Naive thymus-derived CD4-positive, alpha-beta T cell (primary cell): Measurements from ENCODE around the gene BIRC2. TPM values are rescaled to one million over a fixed set of nuclear protein-coding genes. Genes with fewer than 3 reads are reported as not detected.
"Not testable (repeated sequence)": the region's sequence is repeated elsewhere in the genome, so short reads cannot be mapped to it uniquely, and the experiment has no call there.

Source experiments
- ATAC-seq: fragments of 150-1000 bp; cut with Tn5 transposase; 2 replicates; pipeline ENCODE4 v1.10.0; 2021; ENCODE audit warnings: mild to moderate bottlenecking, moderate library complexity
- CTCF ChIA-PET: fragments of 350-600 bp; sonication (Branson Sonifier 250); formaldehyde crosslinking; loops from one replicate; lab custom pipeline; 2021; ENCODE audit warnings: antibody characterized with exemption; lab: Charles Lee
- POLR2A ChIA-PET: fragments of 350-600 bp; sonication (Branson Sonifier 250); formaldehyde crosslinking; loops from one replicate; lab custom pipeline; 2021; ENCODE audit warnings: antibody characterized with exemption, inconsistent platforms; lab: Charles Lee
- DNase-seq, 9 donors: peaks; one replicate each; pipeline versions ENCODE4 v3.0.0 to v3.0.0-alpha.2; 2020 to 2022; ENCODE audit warnings: mixed read lengths in 1 of 9
- H3K27ac ChIP-seq: one replicate; pipeline ENCODE4 v1.7.0; 2013; ENCODE audit warnings: mild to moderate bottlenecking, low read depth, low read length, moderate library complexity
- H3K27me3 ChIP-seq, 2 donors: one replicate each; pipeline ENCODE4 v1.7.0; 2013; ENCODE audit warnings: low read length in 2 of 2, mild to moderate bottlenecking in 2 of 2, moderate library complexity in 2 of 2; ENCODE audit not compliant: control insufficient read depth in 2 of 2, insufficient read depth in 2 of 2
- H3K36me3 ChIP-seq, 3 experiments: 1 replicate in 2 of 3; 2 replicates in 1 of 3; pipeline ENCODE4 v1.7.0; 2013; ENCODE audit warnings: low read length in 3 of 3, mild to moderate bottlenecking in 3 of 3, moderate library complexity in 1 of 3; ENCODE audit not compliant: insufficient read depth in 3 of 3, control insufficient read depth in 2 of 3
- H3K4me1 ChIP-seq, 2 donors: one replicate each; pipeline ENCODE4 v1.7.0; 2013; ENCODE audit warnings: low read length in 2 of 2, mild to moderate bottlenecking in 2 of 2, moderate library complexity in 1 of 2; ENCODE audit not compliant: control insufficient read depth in 2 of 2, insufficient read depth in 2 of 2
- H3K4me3 ChIP-seq: 2 replicates; pipeline ENCODE4 v1.7.0; 2013; ENCODE audit warnings: mild to moderate bottlenecking, low read length
- H3K9me3 ChIP-seq, 3 experiments: 1 replicate in 2 of 3; 2 replicates in 1 of 3; pipeline ENCODE4 v1.7.0; 2013; ENCODE audit warnings: low read length in 3 of 3; ENCODE audit not compliant: control insufficient read depth in 2 of 3
- H3K27ac Mint-ChIP-seq, 9 donors: one replicate each; pipeline ENCODE4 v1.8.0; 2020 to 2022; ENCODE audit warnings: mixed read lengths in 9 of 9, mild to moderate bottlenecking in 8 of 9, moderate library complexity in 5 of 9, inconsistent platforms in 2 of 9
- H3K27me3 Mint-ChIP-seq, 5 donors: one replicate each; pipeline ENCODE4 v1.8.0; 2021 to 2022; ENCODE audit warnings: mixed read lengths in 5 of 5, mild to moderate bottlenecking in 1 of 5
- H3K36me3 Mint-ChIP-seq, 5 donors: one replicate each; pipeline ENCODE4 v1.8.0; 2020 to 2022; ENCODE audit warnings: mixed read lengths in 5 of 5, mild to moderate bottlenecking in 3 of 5, inconsistent platforms in 1 of 5
- H3K4me1 Mint-ChIP-seq, 7 donors: one replicate each; pipeline ENCODE4 v1.8.0; 2020 to 2022; ENCODE audit warnings: mixed read lengths in 7 of 7, mild to moderate bottlenecking in 3 of 7, inconsistent platforms in 1 of 7
- H3K4me3 Mint-ChIP-seq, 10 donors: one replicate each; pipeline ENCODE4 v1.8.0; 2020 to 2022; ENCODE audit warnings: mild to moderate bottlenecking in 10 of 10, mixed read lengths in 10 of 10, moderate library complexity in 6 of 10, inconsistent platforms in 2 of 10
- H3K9me3 Mint-ChIP-seq, 11 donors: one replicate each; pipeline ENCODE4 v1.8.0; 2020 to 2022; ENCODE audit warnings: mixed read lengths in 11 of 11, mild to moderate bottlenecking in 4 of 11, inconsistent platforms in 1 of 11, moderate library complexity in 1 of 11
- intact Hi-C, 2 donors: fragments of 100-400 bp; cut with micrococcal nuclease; formaldehyde crosslinking; loops; one replicate each; pipeline ENCODE4 v1.15.1; 2023
- polyA plus RNA-seq, 2 donors: library from polyadenylated mRNA; unstranded; fragments of 300-500 nt; fragmentation: Illumina TruSeq; gene quantifications; one replicate each; pipeline ENCODE4 v1.2.3, GENCODE V29; 2021
- total RNA-seq, 6 experiments: library from RNA in 5 of 6; stranded (reverse) in 5 of 6; gene quantifications; 1 replicate in 5 of 6; 2 replicates in 1 of 6; pipeline ENCODE4 v1.2.3 and lab custom pipeline; 2021 to 2026

BIRC2 gene
- total and polyA plus RNA-seq, 7 experiments from 2014 or later: 35.2 to 103 (median 61.5) TPM

- Histone ChIP-seq H3K4me3 (no peak overlapping the region), H3K27me3 (no peaks in the 10 kb centered on the region), H3K4me1 (peaks cover 0 to 3% of the 10 kb centered on the region in 2 donors), H3K36me3 (peaks cover 4 to 37% (median 13%) of the 10 kb centered on the region in 3 experiments), H3K9me3 (no peaks in the 10 kb centered on the region), H3K27ac (peak overlapping the region; percentile 39)
- Mint-ChIP-seq H3K9me3 (peaks cover 0 to 2% (median 0%) of the 10 kb centered on the region in 11 donors), H3K4me1 (peaks cover 5 to 24% (median 12%) of the 10 kb centered on the region in 7 donors), H3K27me3 (no peaks in the 10 kb centered on the region), H3K4me3 (no peak overlapping the region), H3K36me3 (peaks cover 0 to 16% (median 0%) of the 10 kb centered on the region in 5 donors), H3K27ac (peak overlapping the region; percentile 26 to 60 (median 44))
- ChIA-PET CTCF (interaction anchor here (1.6 to 2.4 kb wide), 5 partner anchors 12 to 328 kb away, joined by 5 to 12 read pairs (median 6); no protein-coding TSS in a partner anchor), POLR2A (no interaction called here)
- intact Hi-C loops: no loop called here
- DNase-seq (no peak), ATAC-seq (no peak)
Measured at GRCh38 chr11:102338479-102339010, 8.5 kb upstream of the BIRC2 start.

- intact Hi-C loops: loop anchor here (1.0 kb wide), 8 partner anchors 24 to 325 kb away; partner anchors contain the start of gene BIRC3 (in 1 of the 2)
- CTCF ChIA-PET: interaction anchor here (0.6 to 3.7 kb wide), 23 partner anchors 9 to 600 kb away, joined by 3 to 52 read pairs (median 7); no protein-coding TSS in a partner anchor
- H3K4me3 Mint-ChIP-seq, H3K27me3 ChIP-seq, H3K27me3 Mint-ChIP-seq, DNase-seq, ATAC-seq, H3K4me3 ChIP-seq, H3K27ac ChIP-seq, H3K9me3 ChIP-seq, H3K9me3 Mint-ChIP-seq: not testable (repeated sequence)
- peaks cover 0 to 15% (median 0%) of the 10 kb centered on the region in 5 donors for H3K36me3 Mint-ChIP-seq
- H3K4me1 Mint-ChIP-seq: peaks cover 10 to 31% (median 20%) of the 10 kb centered on the region in 7 donors
- Histone ChIP-seq H3K4me1 (peaks cover 5 to 10% of the 10 kb centered on the region in 2 donors), H3K36me3 (peaks cover 4 to 29% (median 11%) of the 10 kb centered on the region in 3 experiments)
- H3K27ac Mint-ChIP-seq: peak overlapping the region in 4 of 9 donors; percentile 26 to 79 (median 64)
- POLR2A ChIA-PET: interaction anchor here (0.6 to 1.7 kb wide), 9 partner anchors 20 to 325 kb away, joined by 3 to 11 read pairs (median 4); no protein-coding TSS in a partner anchor
Measured at GRCh38 chr11:102341311-102341710, 5.7 kb upstream of the BIRC2 start.

GRCh38 chr11:102341844-102342318 lies 5.1 kb upstream of the BIRC2 start:
- H3K9me3 Mint-ChIP-seq: peaks cover 0 to 2% (median 0%) of the 10 kb centered on the region in 11 donors
- intact Hi-C loops: loop anchor here (1.0 kb wide), 8 partner anchors 25 to 324 kb away; partner anchors contain the start of gene BIRC3 (in 1 of the 2)
- ATAC-seq: peak; percentile 61
- H3K36me3 ChIP-seq: peaks cover 0 to 23% (median 9%) of the 10 kb centered on the region in 3 experiments
- H3K36me3 Mint-ChIP-seq: peaks cover 0 to 15% (median 0%) of the 10 kb centered on the region in 5 donors
- peaks cover 10 to 36% (median 22%) of the 10 kb centered on the region in 7 donors for H3K4me1 Mint-ChIP-seq
- H3K27ac ChIP-seq: no peak overlapping the region
- H3K27ac Mint-ChIP-seq: peak overlapping the region in 8 of 9 donors; percentile 17 to 84 (median 66)
- ChIA-PET POLR2A (interaction anchor here (0.7 to 1.7 kb wide), 10 partner anchors 19 to 325 kb away, joined by 3 to 11 read pairs (median 4); no protein-coding TSS in a partner anchor), CTCF (interaction anchor here (0.6 to 3.7 kb wide), 33 partner anchors 9 to 600 kb away, joined by 3 to 52 read pairs (median 5); no protein-coding TSS in a partner anchor)
- DNase-seq: peak; percentile 20 to 76 (median 70)
- H3K4me3 ChIP-seq: no peak overlapping the region
- no peaks in the 10 kb centered on the region for H3K27me3 ChIP-seq
- H3K27me3 Mint-ChIP-seq: no peaks in the 10 kb centered on the region
- H3K9me3 ChIP-seq: no peaks in the 10 kb centered on the region
- peak overlapping the region in 1 of 10 donors; percentile 2 for H3K4me3 Mint-ChIP-seq
- H3K4me1 ChIP-seq: peaks cover 5 to 11% of the 10 kb centered on the region in 2 donors

DNA sequence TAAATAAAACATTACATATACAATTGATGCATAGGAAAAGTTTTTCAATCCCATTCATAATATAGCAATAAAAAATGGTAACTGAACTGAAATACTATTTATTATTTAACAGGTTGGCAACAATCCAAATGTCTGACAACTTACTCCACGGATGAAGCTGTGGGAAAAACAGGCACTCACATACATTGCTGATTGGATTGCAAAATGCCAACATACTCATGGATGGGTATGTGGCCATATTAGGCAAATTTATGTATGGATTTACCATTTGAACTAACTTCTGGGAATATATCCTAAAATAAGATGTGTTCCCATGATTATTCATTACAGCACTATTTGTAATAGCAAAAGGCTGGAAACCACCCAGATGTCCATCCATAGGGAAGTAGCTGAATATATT lies 3.2 kb upstream of the BIRC2 start:
- H3K36me3 ChIP-seq: peaks cover 0 to 12% (median 0%) of the 10 kb centered on the region in 3 experiments
- DNase-seq: no peak
- H3K4me1 Mint-ChIP-seq: peaks cover 19 to 43% (median 31%) of the 10 kb centered on the region in 7 donors
- H3K27ac Mint-ChIP-seq: peak overlapping the region in 1 of 9 donors; percentile 100
- H3K36me3 Mint-ChIP-seq: peaks cover 0 to 9% (median 0%) of the 10 kb centered on the region in 5 donors
- H3K27ac ChIP-seq: no peak overlapping the region
- ATAC-seq: no peak
- ChIA-PET CTCF (interaction anchor here (0.5 to 3.7 kb wide), 9 partner anchors 15 to 269 kb away, joined by 3 to 52 read pairs (median 5); no protein-coding TSS in a partner anchor), POLR2A (interaction anchor here (0.7 to 2.1 kb wide), 6 partner anchors 16 to 108 kb away, joined by 3 to 9 read pairs (median 5); no protein-coding TSS in a partner anchor)
- no peak overlapping the region for H3K4me3 Mint-ChIP-seq
- H3K27me3 ChIP-seq: no peaks in the 10 kb centered on the region
- H3K4me3 ChIP-seq: no peak overlapping the region
- H3K9me3 ChIP-seq: no peaks in the 10 kb centered on the region
- no peaks in the 10 kb centered on the region for H3K27me3 Mint-ChIP-seq
- H3K4me1 ChIP-seq: peaks cover 10 to 15% of the 10 kb centered on the region in 2 donors
- intact Hi-C loops: no loop called here
- peaks cover 0 to 1% (median 0%) of the 10 kb centered on the region in 11 donors for H3K9me3 Mint-ChIP-seq

- Histone ChIP-seq H3K4me3 (peak overlapping the region; percentile 96), H3K36me3 (peaks cover 0 to 11% (median 0%) of the 10 kb centered on the region in 3 experiments), H3K9me3 (no peaks in the 10 kb centered on the region), H3K4me1 (peaks cover 17 to 18% of the 10 kb centered on the region in 2 donors), H3K27ac (peak overlapping the region; percentile 99), H3K27me3 (no peaks in the 10 kb centered on the region)
- intact Hi-C loops: loop anchor here (1.0 to 5.0 kb wide), 5 partner anchors 39 to 434 kb away; no protein-coding TSS in a partner anchor
- ATAC-seq: no peak
- peaks cover 0 to 16% (median 1%) of the 10 kb centered on the region in 5 donors for H3K36me3 Mint-ChIP-seq
- POLR2A ChIA-PET: interaction anchor here (1.0 to 2.1 kb wide), 5 partner anchors 17 to 106 kb away, joined by 3 to 9 read pairs (median 4); no protein-coding TSS in a partner anchor
- no peaks in the 10 kb centered on the region for H3K27me3 Mint-ChIP-seq
- H3K4me3 Mint-ChIP-seq: peak overlapping the region; percentile 81 to 98 (median 96)
- CTCF ChIA-PET: interaction anchor here (0.6 to 1.4 kb wide), 2 partner anchors 58 to 106 kb away, joined by 3 to 4 read pairs; no protein-coding TSS in a partner anchor
- peaks cover 29 to 48% (median 44%) of the 10 kb centered on the region in 7 donors for H3K4me1 Mint-ChIP-seq
- peak in 1 of 9 donors; percentile 35 for DNase-seq
- peaks cover 0 to 1% (median 0%) of the 10 kb centered on the region in 11 donors for H3K9me3 Mint-ChIP-seq
- peak overlapping the region; percentile 97 to 100 (median 99) for H3K27ac Mint-ChIP-seq
Measured at GRCh38 chr11:102345904-102346303, 1.1 kb upstream of the BIRC2 start.

GRCh38 chr11:102346456-102346747 lies 612 bp upstream of the BIRC2 start:
- no peak for ATAC-seq
- Histone ChIP-seq H3K27ac (peak overlapping the region; percentile 99), H3K9me3 (no peaks in the 10 kb centered on the region), H3K4me3 (peak overlapping the region; percentile 96), H3K27me3 (no peaks in the 10 kb centered on the region), H3K36me3 (peaks cover 0 to 11% (median 0%) of the 10 kb centered on the region in 3 experiments), H3K4me1 (peaks cover 17 to 18% of the 10 kb centered on the region in 2 donors)
- Mint-ChIP-seq H3K9me3 (peaks cover 0 to 3% (median 0%) of the 10 kb centered on the region in 11 donors), H3K27ac (peak overlapping the region; percentile 97 to 100 (median 99)), H3K4me1 (peaks cover 31 to 48% (median 43%) of the 10 kb centered on the region in 7 donors), H3K4me3 (peak overlapping the region; percentile 81 to 98 (median 96)), H3K27me3 (no peaks in the 10 kb centered on the region), H3K36me3 (peaks cover 0 to 19% (median 5%) of the 10 kb centered on the region in 5 donors)
- intact Hi-C loops: loop anchor here (1.0 to 5.0 kb wide), 5 partner anchors 39 to 434 kb away; no protein-coding TSS in a partner anchor
- CTCF ChIA-PET: interaction anchor here (0.6 kb wide), 1 partner anchor 59 kb away, joined by 3 read pairs; no protein-coding TSS in a partner anchor
- no peak for DNase-seq
- POLR2A ChIA-PET: interaction anchor here (1.5 kb wide), 1 partner anchor 56 kb away, joined by 4 read pairs; no protein-coding TSS in a partner anchor
